Smooth muscle cell (in vitro differentiated cells): Measurements from ENCODE around the gene GSK3B. TPM values are rescaled to one million over a fixed set of nuclear protein-coding genes. Genes with fewer than 3 reads are reported as not detected.

Source experiments
- DNase-seq: peaks from one replicate; lab custom pipeline; 2025; ENCODE audit not compliant: unreplicated experiment; lab: John Stamatoyannopoulos, UW
- H2AFZ ChIP-seq: fragments of 200-600 bp; sonication (generic); 2 replicates; pipeline ENCODE4 v1.6.0; 2016; ENCODE audit warnings: antibody characterized with exemption, low read depth, mild to moderate bottlenecking
- H3F3A ChIP-seq: fragments of 200-600 bp; sonication (generic); 2 replicates; pipeline ENCODE4 v1.6.0; 2017; ENCODE audit warnings: antibody characterized with exemption, low read depth
- H3K27ac ChIP-seq: fragments of 200-600 bp; sonication (generic); 2 replicates; pipeline ENCODE4 v1.5.1; 2016; ENCODE audit warnings: low read depth, mild to moderate bottlenecking
- H3K27me3 ChIP-seq: fragments of 200-600 bp; sonication (generic); 2 replicates; pipeline ENCODE4 v1.6.1; 2016; ENCODE audit warnings: low read depth, mild to moderate bottlenecking
- H3K36me3 ChIP-seq: fragments of 200-600 bp; sonication (generic); 2 replicates; pipeline ENCODE4 v1.5.1; 2016; ENCODE audit warnings: low read depth
- H3K4me1 ChIP-seq: fragments of 200-600 bp; sonication (generic); 2 replicates; pipeline ENCODE4 v1.5.1; 2016; ENCODE audit warnings: low read depth
- H3K4me2 ChIP-seq: fragments of 200-600 bp; sonication (generic); 2 replicates; pipeline ENCODE4 v1.6.0; 2016; ENCODE audit warnings: mild to moderate bottlenecking
- H3K4me3 ChIP-seq: fragments of 200-600 bp; sonication (generic); 2 replicates; pipeline ENCODE4 v1.5.1; 2016; ENCODE audit warnings: mild to moderate bottlenecking
- H3K79me2 ChIP-seq: fragments of 200-600 bp; sonication (generic); 2 replicates; pipeline ENCODE4 v1.6.0; 2016; ENCODE audit warnings: low read depth, mild to moderate bottlenecking
- H3K9ac ChIP-seq: fragments of 200-600 bp; sonication (generic); 2 replicates; pipeline ENCODE4 v1.6.0; 2016; ENCODE audit warnings: low read depth
- H3K9me3 ChIP-seq: fragments of 200-600 bp; sonication (generic); replicated peaks from 2 replicates; pipeline ENCODE4 v1.5.1; 2016; ENCODE audit warnings: low read depth
- H4K20me1 ChIP-seq: fragments of 200-600 bp; sonication (generic); 2 replicates; pipeline ENCODE4 v1.6.0; 2016; ENCODE audit warnings: low read depth
- WGBS: methylation state at CpG from one replicate; pipeline ENCODE4 v1.1.7; 2016; ENCODE audit warnings: low lambda C conversion rate; 5-methylcytosine and 5-hydroxymethylcytosine counted together
- polyA plus RNA-seq: library from polyadenylated mRNA; unstranded; fragments of >200 nt; fragmentation: Nextera tagmentation; extraction: Ambion mirVana; gene quantifications from 2 replicates; pipeline ENCODE4 v1.2.1, GENCODE V29; 2016
- small RNA-seq: library from RNA; depleted of rRNA; stranded (forward); fragments of <200 nt; gene quantifications from one replicate; pipeline ENCODE3, GENCODE V24; 2014
- total RNA-seq: library from RNA; depleted of rRNA; stranded (reverse); fragments of >200 nt; gene quantifications from 2 replicates; pipeline ENCODE4 v1.2.3, GENCODE V29; 2014
- TF ChIP-seq, protein P1 (sequence below): fragments of 200-600 bp; sonication (generic); IDR thresholded peaks from 2 replicates; pipeline ENCODE4 v1.5.1; 2017; ENCODE audit warnings: borderline replicate concordance, mild to moderate bottlenecking, antibody characterized with exemption; ENCODE audit not compliant: insufficient read depth, poor library complexity, severe bottlenecking

The GSK3B gene
- total and polyA plus RNA-seq, 2 experiments from 2014 or later: 27.3 to 61.8 TPM

DNA sequence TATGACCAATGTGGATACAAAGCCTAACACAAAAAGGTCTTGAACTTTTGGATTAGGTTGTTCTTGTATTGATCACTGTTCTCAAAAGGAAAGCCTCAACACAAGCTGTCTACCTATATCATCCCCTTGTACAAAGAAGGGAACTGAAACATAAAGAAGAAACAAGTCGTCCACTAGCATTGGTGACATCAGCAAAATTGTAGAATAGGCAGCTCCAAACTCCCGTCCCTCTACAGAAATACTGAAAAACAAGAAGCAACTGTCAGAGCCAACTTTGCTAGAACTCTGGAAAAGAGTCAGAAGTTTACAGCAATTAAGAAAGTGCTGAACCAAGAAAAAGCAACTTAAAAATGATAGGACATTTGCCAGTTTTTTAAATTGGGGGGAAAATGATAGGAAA is 319.8 kb downstream of the GSK3B start:
- H3K9ac ChIP-seq: no peak overlapping the region
- no peaks in the 10 kb centered on the region for H3K4me1 ChIP-seq
- H3K36me3 ChIP-seq: no peaks in the 10 kb centered on the region
- no peak overlapping the region for H3K4me2 ChIP-seq
- H4K20me1 ChIP-seq: no peaks in the 10 kb centered on the region
- no peak for DNase-seq
- H3K9me3 ChIP-seq: no peaks in the 10 kb centered on the region
- TF ChIP-seq, protein P1, sequence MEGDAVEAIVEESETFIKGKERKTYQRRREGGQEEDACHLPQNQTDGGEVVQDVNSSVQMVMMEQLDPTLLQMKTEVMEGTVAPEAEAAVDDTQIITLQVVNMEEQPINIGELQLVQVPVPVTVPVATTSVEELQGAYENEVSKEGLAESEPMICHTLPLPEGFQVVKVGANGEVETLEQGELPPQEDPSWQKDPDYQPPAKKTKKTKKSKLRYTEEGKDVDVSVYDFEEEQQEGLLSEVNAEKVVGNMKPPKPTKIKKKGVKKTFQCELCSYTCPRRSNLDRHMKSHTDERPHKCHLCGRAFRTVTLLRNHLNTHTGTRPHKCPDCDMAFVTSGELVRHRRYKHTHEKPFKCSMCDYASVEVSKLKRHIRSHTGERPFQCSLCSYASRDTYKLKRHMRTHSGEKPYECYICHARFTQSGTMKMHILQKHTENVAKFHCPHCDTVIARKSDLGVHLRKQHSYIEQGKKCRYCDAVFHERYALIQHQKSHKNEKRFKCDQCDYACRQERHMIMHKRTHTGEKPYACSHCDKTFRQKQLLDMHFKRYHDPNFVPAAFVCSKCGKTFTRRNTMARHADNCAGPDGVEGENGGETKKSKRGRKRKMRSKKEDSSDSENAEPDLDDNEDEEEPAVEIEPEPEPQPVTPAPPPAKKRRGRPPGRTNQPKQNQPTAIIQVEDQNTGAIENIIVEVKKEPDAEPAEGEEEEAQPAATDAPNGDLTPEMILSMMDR: no peak
- no peak overlapping the region for H3K4me3 ChIP-seq
- WGBS: 81% methylated on average over 2 of the region's 2 CpGs
- H3K27me3 ChIP-seq: no peaks in the 10 kb centered on the region
- H3F3A ChIP-seq: no peaks in the 10 kb centered on the region
- no peaks in the 10 kb centered on the region for H3K79me2 ChIP-seq
- no peak overlapping the region for H2AFZ ChIP-seq
- H3K27ac ChIP-seq: no peak overlapping the region

Small RNAs within 50 kb of the gene (small RNA-seq; reads per million reads assigned to genes)
- gene RN7SL397P (not detected), gene RN7SL762P (not detected)

Other genes with a start within 250 kb of the GSK3B start
- gene GPR156, start 190.8 kb upstream of the GSK3B start, total RNA-seq: 1.7 and 2.9 TPM in 2 replicates
- gene GPR156, start 190.8 kb upstream of the GSK3B start, polyA plus RNA-seq: 1.2 and 1.3 TPM in 2 replicates